Retina (tissue), 1 donor: ENCODE data around the gene QRICH1.

Experiments used
- DNase-seq: peaks from one replicate; pipeline ENCODE4 v3.0.0-alpha.2; 2016

QRICH1 gene

DNA sequence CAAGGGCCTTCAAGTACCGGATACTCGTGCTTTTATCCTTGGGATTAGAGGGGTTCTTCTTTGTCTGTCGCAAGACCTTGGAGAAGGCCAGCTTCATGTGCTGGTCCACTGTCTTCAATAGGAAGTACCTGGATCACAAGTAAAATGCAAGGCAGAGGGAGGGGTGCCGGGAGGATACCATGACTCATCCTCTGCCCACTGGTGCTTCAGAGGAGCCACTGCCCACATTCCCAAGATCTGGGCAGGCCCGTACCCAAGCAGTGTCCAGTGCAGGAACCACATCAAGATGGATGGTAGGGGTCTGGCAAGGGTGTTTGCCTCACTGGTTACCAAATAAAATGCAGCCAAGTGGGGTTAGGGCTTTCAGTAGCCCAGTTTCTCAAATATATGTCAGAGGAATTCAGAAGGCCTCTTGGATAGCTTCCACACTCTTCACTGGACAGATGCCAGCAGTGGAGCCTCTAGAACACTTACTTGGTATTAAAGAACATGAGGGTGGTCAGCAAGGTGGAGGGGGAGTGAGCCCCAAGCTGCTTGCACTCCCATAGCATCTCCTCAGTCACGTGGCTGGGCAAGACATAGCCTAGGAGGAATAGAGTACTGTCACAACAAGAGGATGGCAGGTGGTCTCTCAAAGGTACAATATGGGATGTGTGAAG is 61.1 kb downstream of the QRICH1 start:
- no peak for DNase-seq

DNA sequence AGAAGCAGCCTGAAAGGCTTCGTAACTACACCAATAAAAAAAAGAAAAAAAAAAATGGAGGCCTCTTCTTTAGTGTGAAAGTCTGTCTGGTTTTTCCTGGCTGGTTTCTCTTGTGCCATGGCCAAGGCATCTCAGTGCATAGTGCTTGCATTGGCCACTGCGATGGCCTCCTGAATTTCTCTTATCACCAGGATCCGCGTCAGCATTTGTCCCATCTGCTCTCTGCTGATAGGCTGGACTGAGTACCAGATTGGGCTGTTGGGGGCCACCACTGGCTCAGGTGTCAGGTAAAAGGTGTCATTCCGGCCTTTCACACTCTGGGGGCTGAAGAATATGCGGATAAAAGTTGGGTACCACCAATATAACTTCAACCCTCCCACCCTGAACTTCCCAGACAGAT is 63.5 kb downstream of the QRICH1 start:
- DNase-seq = no peak

DNA sequence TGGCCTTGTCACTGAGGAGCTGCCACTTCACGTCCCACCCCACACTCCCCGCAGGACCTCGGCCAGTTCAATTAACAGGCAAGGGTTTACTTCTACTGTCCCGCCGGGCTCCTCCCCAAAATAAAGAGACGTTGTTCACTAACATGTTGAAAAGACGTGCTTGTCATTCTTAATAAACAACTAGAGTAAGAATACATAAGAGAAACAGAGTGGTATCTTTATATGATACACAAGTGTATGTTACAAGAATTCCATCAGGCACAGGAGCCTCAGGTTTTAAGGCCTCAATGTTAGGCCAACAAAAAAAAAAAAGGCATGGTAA is 64.3 kb downstream of the QRICH1 start:
- no peak for DNase-seq

DNA sequence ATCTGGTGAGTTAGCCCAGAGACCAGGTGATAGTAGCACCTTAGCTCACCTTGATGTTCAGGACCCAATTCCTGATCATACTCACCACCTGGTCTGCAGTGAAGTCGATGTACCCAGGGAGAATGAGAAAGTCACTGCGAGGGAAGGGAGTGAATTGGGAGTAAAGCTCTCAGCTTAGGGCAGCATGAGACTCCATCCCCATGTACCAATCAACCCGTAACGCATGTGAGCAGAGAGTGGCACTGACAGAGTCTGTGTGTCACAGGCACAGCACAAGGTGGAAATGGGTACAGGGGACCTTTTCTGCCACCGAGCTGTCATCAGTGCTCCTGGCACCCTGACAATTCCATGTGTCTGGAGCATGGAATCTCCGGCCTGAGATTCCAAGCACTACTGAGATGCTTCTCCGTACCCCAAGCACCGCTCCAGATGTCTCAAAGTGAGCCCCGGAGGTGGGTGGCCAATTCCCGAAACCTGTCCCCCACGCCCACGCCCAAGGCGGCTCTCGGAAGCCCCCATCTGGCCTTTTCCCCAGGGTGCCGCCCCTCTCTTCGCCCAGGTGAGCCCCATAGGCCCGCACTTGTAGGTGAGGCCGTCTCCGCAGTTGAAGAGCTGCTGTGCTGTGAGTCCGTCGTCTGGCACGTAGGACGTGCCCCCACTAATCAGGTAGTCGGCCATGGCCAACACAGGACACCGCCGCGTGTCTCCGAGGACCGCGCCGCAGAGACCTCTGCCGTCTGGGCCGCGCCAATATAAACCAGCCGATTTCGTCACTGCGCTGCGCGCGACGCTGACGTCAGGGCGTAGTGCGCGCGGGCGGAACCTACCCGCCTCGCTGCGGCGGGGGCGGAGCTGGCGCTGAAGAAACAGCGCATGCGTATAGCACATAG is 65.0 kb downstream of the QRICH1 start, which contains the start of gene IMPDH2:
Gene IMPDH2, minus strand, starts transcription at position 726 of the 890 bp plus-strand sequence. Its CDS starts 48 bp downstream, at position 678.
- peak; percentile 96 for DNase-seq

DNA sequence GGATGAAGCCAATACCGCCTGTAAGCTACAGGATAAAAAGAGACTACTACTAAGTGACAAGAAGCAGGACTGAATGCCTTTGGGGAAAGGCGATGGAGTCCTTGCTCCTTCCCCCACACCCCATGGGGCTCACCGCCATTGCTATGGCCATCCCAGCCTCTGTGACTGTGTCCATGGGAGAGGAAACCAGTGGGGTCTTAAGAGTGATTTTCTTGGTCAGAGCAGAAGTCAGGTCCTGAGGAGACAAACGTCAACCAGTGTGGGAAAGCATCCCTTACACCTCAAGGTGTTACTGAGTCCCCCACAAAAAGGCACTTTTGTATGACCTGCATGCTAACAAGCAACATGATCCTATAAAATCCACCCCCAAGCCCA is 65.6 kb downstream of the QRICH1 start:
- DNase-seq = no peak

DNA sequence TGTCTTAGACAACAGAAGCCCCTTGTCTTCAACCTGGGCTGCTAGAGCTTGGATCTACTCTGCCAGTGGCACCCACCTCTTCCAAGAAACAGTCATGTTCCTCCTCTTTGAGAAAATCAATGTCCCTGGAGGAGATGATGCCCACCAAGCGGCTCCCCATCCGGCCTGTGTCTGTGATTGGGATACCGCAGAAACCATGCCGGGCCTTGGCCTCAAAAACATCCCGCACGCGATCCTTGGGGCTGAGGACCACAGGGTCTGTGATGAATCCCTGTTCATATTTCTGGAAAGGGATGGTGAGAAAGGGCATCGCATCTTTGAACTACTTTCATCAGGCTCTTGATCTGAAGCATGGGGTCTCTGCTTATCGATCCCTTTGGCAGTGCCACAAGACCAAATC is 66.2 kb downstream of the QRICH1 start:
- DNase-seq = no peak

DNA sequence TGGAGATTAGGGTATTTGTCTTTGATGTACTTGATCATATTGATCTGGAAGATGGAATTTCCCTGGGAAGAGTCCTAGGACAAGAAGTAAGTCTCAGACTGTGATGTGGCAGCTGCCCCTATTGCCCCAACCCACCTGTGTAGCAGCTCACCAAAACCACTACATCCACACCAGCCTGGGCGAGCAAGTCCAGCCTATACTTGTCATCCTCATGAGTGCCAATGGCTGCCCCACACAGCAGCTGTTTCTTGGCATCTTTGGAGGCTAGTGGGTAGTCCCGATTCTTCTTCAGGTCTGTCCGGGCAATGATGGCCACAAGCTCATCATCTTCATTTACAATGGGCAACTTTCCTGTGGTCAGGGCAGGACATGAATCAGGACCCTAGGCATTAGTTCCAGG is 67.3 kb downstream of the QRICH1 start:
- no peak for DNase-seq

DNA sequence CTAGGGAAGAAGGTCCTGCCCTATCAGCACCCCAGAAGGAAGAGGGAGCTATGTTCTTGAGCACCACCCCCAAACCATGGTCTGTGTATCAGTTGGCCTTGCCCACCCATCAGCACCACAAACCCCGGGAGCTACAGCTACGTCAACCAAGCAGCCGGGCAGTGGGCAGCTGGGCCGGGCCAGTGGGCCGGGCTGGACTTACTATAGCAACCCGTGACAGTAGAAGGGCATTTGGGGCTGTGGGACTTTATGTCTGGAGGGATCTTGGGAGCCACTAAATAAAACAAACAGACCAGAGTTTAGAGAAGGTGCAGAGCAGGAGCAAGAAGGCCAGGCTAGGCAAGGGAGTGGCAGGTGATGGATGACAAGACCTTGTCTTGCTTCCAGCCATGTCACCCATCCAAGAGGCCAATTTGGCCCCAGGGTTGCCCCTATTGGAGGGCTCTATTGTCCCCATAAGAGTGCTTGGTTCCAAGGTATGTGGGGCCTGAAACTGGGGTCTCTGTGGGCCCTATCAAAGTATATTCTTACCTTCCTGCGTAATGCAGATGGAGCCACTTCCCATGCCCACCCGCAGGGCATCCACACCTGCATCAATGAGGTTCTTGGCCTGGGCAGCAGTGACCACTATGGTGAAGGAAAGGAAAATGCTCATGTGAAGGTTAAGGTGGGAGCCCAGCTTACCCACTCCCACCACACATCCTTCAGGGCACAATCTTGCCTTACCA is 67.9 kb downstream of the QRICH1 start:
- DNase-seq = no peak

DNA sequence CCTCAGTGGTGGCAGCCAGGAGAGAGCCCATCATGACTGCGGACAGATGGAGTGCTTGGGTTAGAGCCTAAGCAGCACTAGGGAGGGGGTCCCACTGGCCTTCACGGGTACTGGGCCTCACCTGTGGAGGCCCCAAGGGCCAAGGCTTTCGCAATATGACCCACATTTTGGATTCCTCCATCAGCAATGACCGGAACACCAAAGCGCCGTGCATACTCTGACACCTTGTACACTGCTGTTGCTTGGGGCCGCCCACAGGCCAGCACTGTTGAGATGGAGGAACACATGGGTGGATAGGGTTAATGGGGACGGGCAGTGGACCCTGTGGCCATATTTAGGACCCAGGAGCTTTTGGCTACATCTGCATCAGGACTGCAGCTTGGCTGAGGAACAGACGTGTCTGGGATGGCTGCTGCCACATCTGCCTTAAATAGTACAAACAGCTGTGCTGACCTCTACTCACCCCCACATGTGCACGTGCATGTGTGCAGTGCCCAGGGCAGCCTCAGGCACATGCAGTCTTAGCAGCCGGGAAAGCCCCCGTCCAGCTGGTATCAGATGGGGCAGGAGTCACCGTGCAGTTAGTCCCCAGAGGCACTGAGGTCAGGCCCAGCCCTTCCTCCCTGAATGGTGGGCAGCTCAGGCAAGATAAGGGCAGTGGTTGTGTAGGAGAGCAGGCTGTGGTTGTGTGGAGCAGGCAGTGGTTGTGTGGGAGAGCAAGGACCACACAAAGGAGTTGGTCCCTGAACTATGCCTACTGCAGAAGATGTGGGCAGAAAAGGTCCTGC is 68.7 kb downstream of the QRICH1 start:
- DNase-seq = no peak

DNA sequence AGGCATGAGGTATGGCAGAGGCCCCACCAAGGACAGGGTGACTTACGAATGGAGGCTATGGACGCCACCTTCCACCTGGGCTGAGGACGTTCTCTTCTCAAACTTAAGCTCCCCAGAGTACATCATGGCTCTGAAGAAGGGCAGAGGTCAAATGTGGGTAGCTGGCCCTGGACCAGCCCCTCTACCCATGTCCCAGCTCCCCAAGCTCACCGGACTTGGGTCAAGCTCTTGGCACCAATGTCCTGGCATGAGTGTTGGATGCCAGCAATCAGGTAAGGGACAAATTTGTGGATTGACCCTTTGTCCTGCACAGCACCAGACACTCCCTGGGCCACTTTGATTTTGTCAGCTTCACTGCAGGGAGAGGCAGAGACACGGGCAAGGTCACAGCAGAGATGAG is 69.4 kb downstream of the QRICH1 start:
- no peak for DNase-seq

DNA sequence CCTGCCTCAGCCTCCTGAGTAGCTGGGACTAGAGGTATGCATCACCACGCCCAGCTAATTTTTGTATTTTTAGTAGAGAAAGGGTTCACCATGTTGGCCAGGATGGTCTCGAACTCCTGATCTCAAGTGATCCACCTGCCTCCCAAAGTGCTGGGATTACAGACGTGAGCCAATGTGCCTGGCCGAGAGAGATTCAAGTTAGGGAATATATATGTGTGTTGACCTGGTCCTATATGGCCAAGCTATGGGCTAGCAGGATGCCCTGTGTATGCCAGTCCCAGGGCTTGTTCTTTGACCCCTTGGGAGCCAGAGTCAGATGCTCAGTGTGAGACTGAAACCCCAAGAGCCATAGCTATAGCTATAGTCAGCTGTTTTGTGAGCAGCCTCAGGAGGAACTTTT is 70.1 kb downstream of the QRICH1 start:
- no peak for DNase-seq

DNA sequence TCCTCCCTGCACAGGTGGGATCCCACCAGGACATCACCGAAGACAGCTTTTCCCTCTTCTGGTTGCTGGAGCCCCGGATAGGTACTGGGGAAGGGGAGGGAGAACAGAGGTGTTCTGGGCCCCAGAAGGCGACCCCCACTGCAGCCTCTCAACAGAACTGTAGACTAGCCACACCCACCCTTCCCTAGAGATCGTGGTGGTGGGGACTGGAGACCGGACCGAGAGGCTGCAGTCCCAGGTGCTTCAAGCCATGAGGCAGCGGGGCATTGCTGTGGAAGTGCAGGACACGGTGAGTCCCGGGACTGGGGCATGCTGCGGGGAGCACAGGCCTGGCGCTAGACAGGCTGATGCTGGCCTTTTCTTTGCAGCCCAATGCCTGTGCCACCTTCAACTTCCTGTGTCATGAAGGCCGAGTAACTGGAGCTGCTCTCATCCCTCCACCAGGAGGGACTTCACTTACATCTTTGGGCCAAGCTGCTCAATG is 71.1 kb downstream of the QRICH1 start:
- no peak for DNase-seq

DNA sequence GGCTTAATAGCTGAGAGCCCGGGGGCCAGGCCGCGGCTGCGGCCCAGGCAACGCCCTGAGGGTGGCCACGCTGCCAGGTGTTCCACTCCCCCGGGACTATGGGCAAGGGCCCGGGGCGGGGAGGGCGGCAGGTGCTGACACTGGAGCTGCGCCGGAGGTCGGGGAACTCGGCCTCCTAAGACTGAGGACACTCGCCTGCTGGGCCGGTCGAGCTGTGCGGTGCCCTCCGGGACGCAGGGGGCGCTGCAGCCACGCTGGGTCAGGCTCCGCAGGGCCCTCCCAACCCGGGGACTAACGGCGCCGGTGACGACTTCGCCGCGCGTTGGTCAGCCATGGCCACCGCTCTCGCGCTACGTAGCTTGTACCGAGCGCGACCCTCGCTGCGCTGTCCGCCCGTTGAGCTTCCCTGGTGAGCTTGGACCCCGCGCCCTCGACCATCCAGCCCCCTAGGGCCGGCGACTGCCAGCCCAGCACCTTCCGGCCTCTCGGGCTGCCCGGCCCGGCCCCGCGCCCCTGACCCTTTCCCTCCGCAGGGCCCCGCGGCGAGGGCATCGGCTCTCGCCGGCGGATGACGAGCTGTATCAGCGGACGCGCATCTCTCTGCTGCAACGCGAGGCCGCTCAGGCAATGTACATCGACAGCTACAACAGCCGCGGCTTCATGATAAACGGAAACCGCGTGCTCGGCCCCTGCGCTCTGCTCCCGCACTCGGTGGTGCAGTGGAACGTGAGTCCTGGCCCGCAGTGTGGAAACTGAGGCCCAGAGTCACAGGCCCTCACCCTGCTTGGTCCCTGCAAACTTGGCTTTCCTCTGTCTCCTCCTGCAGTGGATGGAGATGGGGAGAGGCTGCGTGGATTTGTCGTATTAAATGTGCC is 71.8 kb downstream of the QRICH1 start, which contains the start of gene NDUFAF3:
Gene NDUFAF3, plus strand, starts transcription at position 309 of the 875 bp plus-strand sequence. Its CDS starts 24 bp downstream, at position 333.
- peak; percentile 98 for DNase-seq

DNA sequence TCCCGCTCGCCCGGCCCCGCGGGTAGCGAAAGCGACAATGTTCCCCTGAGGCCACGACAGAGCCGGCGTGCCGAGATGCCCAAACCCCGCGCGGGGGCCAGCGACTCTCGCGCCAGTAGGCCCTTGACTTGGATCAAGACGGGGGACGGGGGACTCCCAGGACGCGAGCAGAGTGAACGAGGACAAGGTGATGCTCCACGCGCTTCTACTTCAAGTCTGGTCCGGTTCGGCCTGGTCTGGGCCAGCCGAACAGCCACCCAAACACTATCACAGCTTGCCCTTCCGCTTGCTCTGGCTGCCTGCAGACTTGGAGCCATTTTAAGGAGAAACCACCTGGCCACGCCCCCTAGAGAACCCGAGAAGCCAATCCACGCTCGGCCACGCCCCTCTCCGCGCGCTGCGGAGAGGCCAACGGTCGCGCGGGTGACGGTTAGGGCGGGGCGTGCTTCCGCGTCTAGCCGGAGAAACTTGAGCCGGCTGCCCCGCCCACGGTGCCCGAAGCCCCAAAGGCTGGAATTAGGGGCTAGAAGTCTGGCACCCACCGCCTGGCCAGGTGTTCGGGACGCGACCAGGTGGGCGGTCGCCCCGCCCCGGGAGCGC is 72.6 kb downstream of the QRICH1 start:
- peak; percentile 99 for DNase-seq

DNA sequence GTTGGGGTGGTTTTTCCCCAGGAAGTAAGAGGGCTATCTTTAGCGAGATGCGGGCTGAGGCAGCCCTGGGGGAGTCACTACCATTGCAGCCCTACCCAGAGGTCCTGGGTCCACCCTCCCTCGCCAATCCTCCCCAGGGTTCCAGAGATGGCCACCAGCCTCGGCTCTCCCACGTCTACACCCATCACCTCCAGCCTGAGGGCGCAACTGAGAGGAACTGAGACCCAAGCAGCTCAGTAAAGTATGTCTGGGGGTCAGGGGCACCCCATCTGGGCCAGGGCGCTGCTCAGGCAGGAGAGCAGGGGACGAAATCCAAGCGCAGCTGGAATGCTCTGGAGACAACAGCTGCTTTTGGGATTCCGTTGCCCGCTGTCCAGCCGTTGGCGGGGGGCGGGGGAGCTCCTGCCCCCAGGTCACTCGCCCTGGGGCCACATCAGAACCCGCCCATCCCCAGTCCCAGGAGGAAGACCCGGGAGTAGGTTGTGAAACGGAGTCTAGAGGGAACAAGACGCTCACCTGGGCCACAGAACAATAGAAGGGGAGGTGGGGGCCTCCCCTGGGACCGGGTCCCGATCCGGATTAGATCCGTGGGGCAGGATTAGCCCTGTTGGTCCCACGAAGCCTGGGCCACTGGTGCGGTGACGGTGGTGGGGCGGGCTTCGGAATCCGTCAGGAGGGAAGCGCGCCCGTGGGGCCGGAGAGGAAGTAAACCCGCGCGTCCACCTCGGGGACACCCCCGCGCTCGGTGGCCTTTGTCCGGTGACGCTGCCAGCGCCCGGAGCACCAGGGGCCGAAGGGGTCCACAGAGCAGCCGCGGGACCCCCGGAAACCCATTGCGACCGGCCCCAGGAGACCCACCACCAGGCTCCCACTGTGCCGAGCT is 73.3 kb downstream of the QRICH1 start:
- peak; percentile 52 for DNase-seq

DNA sequence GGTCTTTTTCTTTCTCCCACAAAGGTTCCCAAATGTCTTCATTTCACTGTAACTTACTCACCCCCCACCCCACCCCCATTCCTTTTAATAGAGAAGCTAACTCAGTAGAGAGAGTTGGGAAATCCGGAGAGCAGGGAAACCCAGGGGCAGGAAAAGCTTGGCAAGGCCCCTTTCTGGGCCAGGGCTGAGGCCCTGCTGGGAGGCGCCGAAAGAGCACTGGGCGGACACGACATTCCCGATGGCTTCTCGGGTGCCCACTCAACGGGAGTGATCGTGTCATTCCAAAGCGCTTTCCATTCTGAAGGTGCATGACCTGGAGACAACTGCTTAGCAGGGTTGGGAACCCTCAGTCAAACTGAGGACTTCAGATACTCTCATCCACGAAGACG is 73.9 kb downstream of the QRICH1 start:
- DNase-seq = no peak

DNA sequence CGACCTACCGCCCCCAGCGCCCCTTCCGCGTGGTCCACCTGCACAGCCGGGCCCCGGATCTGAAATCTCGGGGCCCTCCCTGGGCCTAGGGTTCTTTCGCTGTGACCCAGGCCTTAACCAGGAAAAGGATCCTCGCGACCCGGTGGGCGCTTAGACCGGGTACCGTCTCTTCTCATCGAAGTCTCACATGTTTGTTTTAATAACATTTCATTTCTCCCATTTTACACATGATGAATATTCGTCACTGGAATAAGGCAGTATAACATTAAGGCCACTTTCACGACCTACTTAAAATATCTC is 75.2 kb downstream of the QRICH1 start:
- DNase-seq = no peak

DNA sequence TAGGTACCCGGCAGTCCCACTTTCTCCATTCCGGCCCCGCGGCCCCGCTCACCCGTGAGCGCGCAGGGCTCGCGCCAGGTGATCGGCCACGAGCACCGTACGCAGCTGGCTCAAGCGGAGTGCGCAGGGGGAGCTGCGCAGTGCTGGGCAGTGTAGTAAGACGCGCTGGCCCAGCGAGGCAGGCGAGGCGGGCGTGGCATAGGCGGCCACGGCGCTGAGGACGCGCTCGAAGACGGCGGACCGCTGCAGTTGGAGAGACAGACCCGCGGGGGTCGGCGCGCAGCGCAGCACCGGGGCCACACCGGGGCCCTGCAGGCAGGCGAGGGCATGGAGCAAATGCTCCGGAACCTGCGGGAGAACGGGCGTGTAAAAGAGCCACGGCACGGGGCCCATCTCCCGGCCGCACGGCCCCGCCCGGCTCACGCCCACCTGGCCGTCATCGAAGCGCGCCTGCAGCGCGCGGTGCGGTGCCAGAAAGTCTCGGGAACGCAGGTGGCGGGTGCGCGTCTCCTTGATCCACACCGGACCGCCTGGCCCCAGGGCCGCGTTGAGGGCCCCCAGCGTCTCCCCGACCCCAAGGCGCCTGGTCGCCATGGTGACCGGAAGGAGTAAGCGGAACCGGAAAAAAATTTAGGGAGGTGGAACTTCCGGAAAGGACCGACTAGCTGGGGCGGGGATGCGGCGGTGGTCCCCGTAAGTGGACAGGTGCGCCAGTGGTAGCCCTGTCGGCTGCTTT is 75.7 kb downstream of the QRICH1 start, which contains the start of gene DALRD3:
Gene DALRD3, minus strand, starts transcription at position 610 of the 736 bp plus-strand sequence. Its CDS starts 16 bp downstream, at position 594.
- peak; percentile 89 for DNase-seq

DNA sequence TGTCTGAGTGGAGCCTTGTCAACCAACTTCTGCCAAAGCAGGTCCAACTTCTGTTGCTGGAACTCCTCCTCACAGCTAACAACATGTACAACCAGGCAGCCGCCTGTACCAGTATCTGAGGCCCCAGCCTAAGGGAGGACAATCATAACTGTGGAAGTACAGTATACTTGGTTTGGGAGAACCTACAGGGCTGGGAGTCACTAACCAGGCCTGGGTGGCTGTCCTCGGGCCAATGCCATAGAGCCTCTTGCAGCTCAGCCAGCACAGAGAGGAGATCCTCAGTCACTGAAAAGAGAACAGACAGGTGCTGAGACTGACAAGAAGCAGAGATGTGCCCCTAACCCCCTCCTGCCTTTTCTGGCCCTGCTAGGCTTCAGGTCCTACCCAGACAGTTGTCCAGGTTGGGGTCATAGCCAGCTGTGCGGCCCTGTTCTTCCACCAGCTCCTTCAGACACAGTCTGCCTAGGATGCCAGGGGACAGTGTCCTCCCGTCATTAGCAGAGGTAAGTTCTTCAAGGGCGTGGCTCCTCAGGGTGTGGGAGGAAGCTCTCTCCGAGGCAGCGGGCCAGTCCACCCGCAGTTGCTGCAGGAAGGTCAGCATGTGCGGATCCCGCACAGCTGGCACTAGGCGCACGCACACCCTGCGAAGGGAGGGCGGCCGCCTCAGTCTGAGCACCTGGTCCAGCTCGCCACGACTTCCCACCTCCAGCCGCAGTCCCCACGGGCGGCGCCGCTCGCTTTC is 76.5 kb downstream of the QRICH1 start:
- DNase-seq = no peak
